ENCODE results near the gene PLEKHM3.

The PLEKHM3 gene

DNA sequence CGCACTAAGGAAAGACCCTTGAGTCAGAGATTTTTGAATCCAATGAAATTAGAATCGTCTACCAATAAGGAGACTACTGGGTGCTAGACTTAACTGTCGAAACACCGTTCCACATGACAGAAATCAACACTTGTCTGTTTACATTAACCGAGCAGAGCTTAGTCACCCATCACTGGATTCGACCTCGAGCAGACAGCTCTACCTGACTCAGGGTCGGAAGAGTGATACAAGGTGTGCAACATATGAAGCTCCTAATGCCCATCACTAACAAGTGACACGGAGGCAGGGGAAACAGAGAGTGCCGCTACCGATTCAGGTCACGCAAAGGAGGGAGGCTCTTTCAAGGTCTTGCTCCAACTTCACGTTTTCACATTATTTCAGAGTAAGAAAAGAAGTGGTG lies 201.5 kb downstream of the PLEKHM3 start:
- TF ChIP-seq CTCF (IDR thresholded peaks at IDR 0.05; ENCODE audit: low read depth, low read length): no peak
- DNase-seq (ENCODE audit: low read depth, low spot score): no peak
- no peak overlapping the region for H3K4me3 ChIP-seq (ENCODE audit: low read depth, low read length)
- in situ Hi-C loops (cut with HindIII; ENCODE audit: low sequenced_read_pairs): no loop called here

GRCh38 chr2:207819839-207820784 lies 205.2 kb downstream of the PLEKHM3 start:
- in situ Hi-C loops (cut with HindIII; ENCODE audit: low sequenced_read_pairs): no loop called here
- no peak overlapping the region for H3K4me3 ChIP-seq (ENCODE audit: low read depth, low read length)
- TF ChIP-seq CTCF (IDR thresholded peaks at IDR 0.05; ENCODE audit: low read depth, low read length): no peak
- no peak for DNase-seq (ENCODE audit: low read depth, low spot score)

GRCh38 chr2:207819021-207819797 lies 206.1 kb downstream of the PLEKHM3 start:
- no peak for TF ChIP-seq CTCF (IDR thresholded peaks at IDR 0.05; ENCODE audit: low read depth, low read length)
- in situ Hi-C loops (cut with HindIII; ENCODE audit: low sequenced_read_pairs): no loop called here
- DNase-seq (ENCODE audit: low read depth, low spot score): no peak
- H3K4me3 ChIP-seq (ENCODE audit: low read depth, low read length): no peak overlapping the region

- no peak overlapping the region for H3K4me3 ChIP-seq (ENCODE audit: low read depth, low read length)
- no peak for TF ChIP-seq CTCF (IDR thresholded peaks at IDR 0.05; ENCODE audit: low read depth, low read length)
- DNase-seq (ENCODE audit: low read depth, low spot score): no peak
- in situ Hi-C loops (cut with HindIII; ENCODE audit: low sequenced_read_pairs): no loop called here
These were observed 208.8 kb downstream of the PLEKHM3 start for GRCh38 chr2:207816546-207816945.

DNA sequence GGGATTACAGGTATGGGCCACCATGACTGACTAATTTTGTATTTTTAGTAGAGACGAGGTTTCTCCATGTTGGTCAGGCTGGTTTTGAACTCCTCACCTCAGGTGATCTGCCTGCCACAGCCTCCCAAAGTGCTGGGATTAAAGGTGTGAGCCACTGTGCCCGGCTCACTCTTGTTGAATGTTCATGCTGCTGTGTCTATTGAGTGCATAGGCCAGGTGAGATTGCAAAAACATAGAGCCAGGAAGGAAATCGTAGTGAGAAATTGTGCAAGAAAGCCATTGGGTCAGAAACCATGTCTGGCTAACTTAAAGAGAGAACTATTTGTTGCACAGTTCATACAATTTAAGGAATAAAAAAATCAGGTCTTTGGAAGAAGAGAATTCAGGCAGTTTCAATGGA lies 210.1 kb downstream of the PLEKHM3 start:
- DNase-seq (ENCODE audit: low read depth, low spot score): no peak
- no peak overlapping the region for H3K4me3 ChIP-seq (ENCODE audit: low read depth, low read length)
- no peak for TF ChIP-seq CTCF (IDR thresholded peaks at IDR 0.05; ENCODE audit: low read depth, low read length)
- in situ Hi-C loops (cut with HindIII; ENCODE audit: low sequenced_read_pairs): no loop called here

GRCh38 chr2:207813942-207814341 lies 211.4 kb downstream of the PLEKHM3 start:
- in situ Hi-C loops (cut with HindIII; ENCODE audit: low sequenced_read_pairs): no loop called here
- H3K4me3 ChIP-seq (ENCODE audit: low read depth, low read length): no peak overlapping the region
- TF ChIP-seq CTCF (IDR thresholded peaks at IDR 0.05; ENCODE audit: low read depth, low read length): no peak
- no peak for DNase-seq (ENCODE audit: low read depth, low spot score)

Data from astrocyte of the spinal cord (primary cell).